Thyroid gland (tissue), 4 donors: ENCODE data around the gene SSUH2.

Source experiments
- CTCF ChIP-seq, 6 experiments: fragments of 200-600 bp in 3 of 6; fragments of 450-650 bp in 3 of 6; sonication (generic) in 3 of 6; IDR thresholded peaks; one replicate each; pipeline ENCODE4 v1.5.1; 2016 to 2019; ENCODE audit warnings: antibody characterized with exemption in 6 of 6, mild to moderate bottlenecking in 2 of 6, inconsistent platforms in 1 of 6, moderate library complexity in 1 of 6
- POLR2A ChIP-seq, 2 donors: fragments of 450-650 bp; IDR thresholded peaks; one replicate each; pipeline ENCODE4 v1.6.1; 2017; ENCODE audit warnings: antibody characterized with exemption in 2 of 2, mild to moderate bottlenecking in 2 of 2, moderate library complexity in 1 of 2

GRCh38 chr3:8652324-8652987 lies 7.9 kb upstream of the SSUH2 start:
- TF ChIP-seq CTCF (IDR thresholded peaks at IDR 0.05) (no peak), POLR2A (IDR thresholded peaks at IDR 0.05) (no peak)
